IgD-negative memory B cell (primary cell): ENCODE results near the gene EVPL. TPM values are rescaled to one million over a fixed set of nuclear protein-coding genes. Genes with fewer than 3 reads are reported as not detected.
A peak's percentile ranks its signal among the peaks of the same experiment; 100 is the strongest.

ENCODE experiments used
- H3K27ac Mint-ChIP-seq, 3 donors: one replicate each; pipeline ENCODE4 v1.8.0; 2020 to 2022; ENCODE audit warnings: mild to moderate bottlenecking in 3 of 3, mixed read lengths in 3 of 3, moderate library complexity in 1 of 3
- H3K27me3 Mint-ChIP-seq: one replicate; pipeline ENCODE4 v1.8.0; 2021; ENCODE audit warnings: mixed read lengths
- H3K36me3 Mint-ChIP-seq: one replicate; pipeline ENCODE4 v1.8.0; 2020; ENCODE audit warnings: mild to moderate bottlenecking, mixed read lengths
- H3K4me1 Mint-ChIP-seq, 3 donors: one replicate each; pipeline ENCODE4 v1.8.0; 2020 to 2022; ENCODE audit warnings: mixed read lengths in 3 of 3, mild to moderate bottlenecking in 1 of 3
- H3K4me3 Mint-ChIP-seq, 4 donors: one replicate each; pipeline ENCODE4 v1.8.0; 2020 to 2022; ENCODE audit warnings: mild to moderate bottlenecking in 4 of 4, mixed read lengths in 4 of 4, moderate library complexity in 3 of 4
- H3K9me3 Mint-ChIP-seq, 3 donors: one replicate each; pipeline ENCODE4 v1.8.0; 2020 to 2021; ENCODE audit warnings: mixed read lengths in 3 of 3, mild to moderate bottlenecking in 1 of 3
- polyA plus RNA-seq: library from polyadenylated mRNA; unstranded; fragments of 300-500 nt; fragmentation: Illumina TruSeq; gene quantifications from one replicate; pipeline ENCODE4 v1.2.3, GENCODE V29; 2021

Gene EVPL
- polyA plus RNA-seq, 1 donor from 2014 or later = not detected

DNA sequence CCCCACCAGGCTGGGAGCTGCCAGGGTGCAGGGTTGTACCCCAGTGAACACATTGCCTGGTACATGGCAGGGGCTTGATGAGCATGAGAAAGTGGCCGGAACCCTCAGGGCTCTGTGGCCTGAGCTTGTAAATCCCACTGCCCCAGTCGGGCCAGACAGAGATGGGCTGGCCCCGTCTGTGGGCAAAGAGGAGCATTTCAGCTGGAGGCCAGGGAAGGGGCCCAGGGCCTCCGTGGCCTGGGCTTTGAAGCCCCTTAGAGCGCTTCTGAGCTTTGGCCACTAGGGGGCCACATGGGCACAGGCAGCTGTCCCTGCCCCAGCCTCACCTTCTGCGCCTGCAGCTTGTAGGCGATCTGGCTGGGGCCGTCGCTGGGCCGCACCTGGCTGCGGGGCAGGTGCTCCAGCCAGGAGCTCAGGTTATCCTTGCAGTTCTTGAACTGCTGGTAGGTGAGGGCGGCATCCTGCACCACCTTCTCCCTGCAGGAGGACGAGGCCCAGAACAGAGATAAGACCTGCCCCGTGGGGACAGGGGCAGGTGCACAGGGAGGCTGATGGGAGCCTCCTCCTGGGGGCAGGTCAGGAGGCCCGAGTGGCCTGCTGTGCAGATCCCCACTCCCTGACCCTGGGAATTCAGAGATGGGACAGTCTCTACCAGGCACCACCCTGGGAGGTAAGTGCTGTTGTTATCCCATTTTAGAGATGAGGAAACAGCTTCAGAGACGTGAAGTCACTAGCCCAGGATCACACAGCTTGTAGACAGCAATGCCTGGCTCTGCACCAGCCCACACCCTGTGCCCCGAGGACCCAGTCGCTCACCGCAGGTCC lies 12.8 kb downstream of the EVPL start:
- Mint-ChIP-seq H3K27me3 (no peaks in the 10 kb centered on the region), H3K4me1 (peaks cover 0 to 6% (median 2%) of the 10 kb centered on the region in 3 donors), H3K4me3 (no peak overlapping the region), H3K9me3 (no peaks in the 10 kb centered on the region), H3K27ac (no peak overlapping the region), H3K36me3 (no peaks in the 10 kb centered on the region)

DNA sequence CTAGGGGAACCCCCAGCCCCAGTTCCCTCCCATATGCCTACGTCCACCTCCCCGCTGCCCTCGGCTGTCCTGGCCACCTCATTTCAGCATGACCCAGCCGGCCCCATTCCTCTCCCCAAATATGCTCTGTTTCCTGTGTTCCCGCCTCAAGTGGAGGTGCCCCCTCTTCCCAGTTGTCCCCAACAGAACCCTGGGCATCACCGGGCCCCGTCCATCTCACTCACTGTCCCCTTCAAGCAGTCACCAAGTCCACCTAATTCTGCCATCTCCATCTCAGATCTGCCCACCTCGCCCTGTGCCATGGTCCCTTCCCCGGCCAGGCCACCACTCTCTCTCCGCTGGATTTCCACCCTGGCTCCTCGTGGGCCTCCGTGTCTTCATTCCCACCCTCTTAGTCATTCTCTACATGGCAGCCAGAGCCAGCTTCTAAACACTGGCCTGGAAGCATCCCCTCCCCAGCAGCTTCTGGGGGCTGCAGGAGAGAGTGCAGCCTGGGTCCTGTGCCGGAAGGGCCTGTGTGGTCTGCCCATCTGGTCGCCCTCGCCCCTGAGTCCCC lies 13.7 kb downstream of the EVPL start:
- Mint-ChIP-seq H3K27me3 (no peaks in the 10 kb centered on the region), H3K4me3 (no peak overlapping the region), H3K4me1 (peaks cover 0 to 6% (median 2%) of the 10 kb centered on the region in 3 donors)

DNA sequence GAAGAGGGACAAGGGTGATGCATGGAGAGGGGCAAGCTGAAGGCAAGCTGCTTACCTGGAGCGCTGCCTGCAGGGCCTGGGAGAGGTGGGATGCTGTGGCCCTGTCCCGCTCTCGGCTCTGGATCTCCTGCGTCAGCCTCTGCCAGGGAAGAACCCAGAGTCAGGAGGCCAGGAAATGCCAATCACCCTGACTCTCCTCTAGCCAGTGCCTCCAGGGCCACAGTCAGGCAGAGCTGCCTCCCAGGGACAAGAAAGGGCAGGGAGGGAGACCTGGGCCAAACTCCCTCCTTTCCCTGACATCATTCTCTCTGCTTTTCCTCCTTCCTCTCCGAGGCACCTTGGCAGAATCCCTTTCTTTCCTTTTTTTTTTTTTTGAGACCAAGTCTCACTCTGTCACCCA lies 15.2 kb downstream of the EVPL start:
- Mint-ChIP-seq H3K9me3 (no peaks in the 10 kb centered on the region), H3K36me3 (no peaks in the 10 kb centered on the region)

More for the DNA sequence above, 13.7 kb downstream of the EVPL start:
- Mint-ChIP-seq H3K36me3 (no peaks in the 10 kb centered on the region), H3K27ac (no peak overlapping the region), H3K9me3 (no peaks in the 10 kb centered on the region)

DNA sequence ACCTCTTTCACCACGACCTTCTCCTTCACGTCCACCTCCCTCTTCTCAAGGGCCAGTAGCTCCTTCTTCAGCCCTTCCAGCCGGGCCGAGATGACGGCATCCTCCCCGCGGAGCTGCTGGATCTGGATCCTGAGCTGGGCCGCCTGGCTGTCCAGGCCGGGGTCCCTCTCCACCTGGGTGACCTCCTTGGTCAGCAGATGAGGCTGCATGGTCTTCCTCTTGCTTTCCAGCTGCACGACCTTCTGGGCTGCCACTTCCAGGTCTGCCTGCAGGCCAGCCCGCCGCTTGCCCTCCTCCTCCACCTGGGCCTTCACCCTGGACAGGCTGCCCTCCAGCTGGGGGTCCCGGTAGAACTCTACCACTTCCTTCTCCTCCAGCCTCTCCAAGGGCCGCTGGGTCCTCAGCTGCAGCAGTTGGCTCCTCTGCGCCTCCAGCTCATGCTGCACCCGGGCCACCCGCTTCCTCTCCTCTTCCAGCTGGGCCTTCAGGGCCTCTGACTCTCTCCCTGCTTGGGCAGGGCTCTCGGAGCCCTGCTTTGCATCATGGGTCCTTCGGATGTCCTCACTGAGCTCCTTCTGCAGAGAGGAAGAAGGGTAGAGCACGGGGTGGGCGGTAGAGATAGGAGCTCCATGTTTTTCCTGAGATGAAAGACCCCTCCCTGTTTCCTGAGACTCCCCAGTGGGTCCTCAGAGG lies 17.0 kb downstream of the EVPL start:
- no peaks in the 10 kb centered on the region for H3K36me3 Mint-ChIP-seq
- H3K27ac Mint-ChIP-seq = peak overlapping the region in 1 of 3 donors; percentile 71
- H3K27me3 Mint-ChIP-seq = no peaks in the 10 kb centered on the region
- H3K4me3 Mint-ChIP-seq = no peak overlapping the region
- no peaks in the 10 kb centered on the region for H3K9me3 Mint-ChIP-seq
- peaks cover 5 to 8% (median 5%) of the 10 kb centered on the region in 3 donors for H3K4me1 Mint-ChIP-seq

More for the DNA sequence above, 15.2 kb downstream of the EVPL start:
- no peak overlapping the region for H3K27ac Mint-ChIP-seq
- no peaks in the 10 kb centered on the region for H3K27me3 Mint-ChIP-seq
- peaks cover 0 to 6% (median 2%) of the 10 kb centered on the region in 3 donors for H3K4me1 Mint-ChIP-seq
- H3K4me3 Mint-ChIP-seq = no peak overlapping the region

DNA sequence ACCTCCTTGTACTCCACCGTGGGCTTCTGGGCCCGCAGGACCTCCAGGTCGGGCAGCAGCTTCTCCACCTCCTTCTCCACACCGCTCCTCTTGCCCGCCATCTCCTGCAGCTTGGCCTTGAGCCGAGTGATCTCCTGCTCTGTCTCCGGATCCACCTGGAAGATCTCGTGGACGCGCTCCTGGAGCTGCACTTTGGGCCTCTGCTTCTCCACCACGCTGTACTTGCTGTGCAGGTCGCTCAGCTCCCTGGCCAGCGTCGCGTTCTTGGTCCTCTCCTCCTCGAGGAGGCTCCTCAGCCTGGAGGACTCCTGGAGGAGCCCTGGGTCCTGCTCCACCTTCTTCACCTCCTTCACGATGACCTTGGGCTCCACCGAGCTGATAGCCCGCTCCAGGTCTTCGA lies 17.7 kb downstream of the EVPL start:
- H3K27ac Mint-ChIP-seq = no peak overlapping the region

DNA sequence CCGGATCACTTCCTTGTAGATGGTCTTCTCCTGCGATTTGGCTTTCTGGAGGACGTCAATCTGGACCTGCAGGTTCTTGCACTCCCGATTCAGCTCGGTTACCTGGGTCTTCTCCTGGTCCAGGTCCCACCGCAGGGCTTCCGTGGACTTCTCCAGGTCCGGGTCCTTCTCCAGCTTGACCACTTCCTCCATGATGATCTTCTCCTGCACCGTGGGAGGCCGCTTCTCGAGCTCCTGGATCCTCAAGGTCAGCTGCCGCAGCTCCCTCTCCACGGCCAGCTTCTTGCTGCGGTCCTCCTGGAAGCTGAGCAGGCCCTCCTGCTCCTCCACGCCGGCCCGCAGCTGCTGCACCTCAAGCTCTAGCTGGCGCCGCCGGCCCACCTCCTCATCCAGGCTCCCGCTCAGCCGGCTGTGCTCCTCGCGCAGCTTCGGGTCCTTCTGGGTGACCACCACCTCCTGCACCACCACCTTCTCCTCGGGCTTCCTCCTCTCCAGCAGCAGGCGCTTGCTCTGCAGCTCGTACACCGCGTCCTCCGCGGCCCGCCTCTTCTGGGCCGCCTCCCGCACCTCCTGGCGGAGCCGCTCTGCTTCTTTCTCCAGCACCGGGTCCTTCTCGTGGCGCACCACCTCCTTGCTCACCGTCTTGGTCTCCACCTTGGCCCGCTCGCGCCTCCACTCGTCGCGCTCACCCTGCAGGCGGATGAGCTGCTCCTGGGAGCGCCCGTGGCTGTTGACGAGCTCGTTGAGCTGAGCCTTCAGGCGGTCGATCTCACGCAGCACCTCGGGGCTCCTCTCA lies 18.3 kb downstream of the EVPL start:
- H3K27ac Mint-ChIP-seq = no peak overlapping the region

More for the DNA sequence above, 17.7 kb downstream of the EVPL start:
- H3K4me3 Mint-ChIP-seq = no peak overlapping the region
- no peaks in the 10 kb centered on the region for H3K9me3 Mint-ChIP-seq
- no peaks in the 10 kb centered on the region for H3K36me3 Mint-ChIP-seq
- no peaks in the 10 kb centered on the region for H3K27me3 Mint-ChIP-seq
- H3K4me1 Mint-ChIP-seq = peaks cover 5 to 8% (median 5%) of the 10 kb centered on the region in 3 donors

DNA sequence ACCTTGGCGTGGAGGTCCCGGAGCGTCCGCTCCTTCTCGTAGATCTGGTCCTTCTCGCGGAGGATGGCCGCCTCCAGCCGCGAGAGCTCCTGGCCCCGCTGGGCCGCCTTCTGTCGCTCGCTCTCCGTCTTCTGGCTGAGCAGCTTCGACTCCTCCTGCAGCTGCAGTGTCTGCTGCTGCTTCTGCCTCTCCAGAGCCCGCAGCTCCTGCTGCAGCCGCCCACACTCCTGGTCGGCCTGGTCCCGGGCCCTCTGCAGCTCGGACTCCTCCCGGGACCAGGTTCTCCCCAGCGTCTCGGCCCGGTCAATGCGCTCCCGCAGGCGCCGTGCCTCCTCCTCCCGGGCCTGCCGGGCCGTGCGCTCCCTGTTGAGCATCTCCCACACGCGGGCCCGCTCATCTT lies 18.9 kb downstream of the EVPL start:
- Mint-ChIP-seq H3K27me3 (no peaks in the 10 kb centered on the region), H3K9me3 (no peaks in the 10 kb centered on the region), H3K36me3 (peaks cover 2% of the 10 kb centered on the region), H3K4me1 (peaks cover 2 to 5% (median 3%) of the 10 kb centered on the region in 3 donors), H3K27ac (no peak overlapping the region), H3K4me3 (no peak overlapping the region)

More for the DNA sequence above, 18.3 kb downstream of the EVPL start:
- Mint-ChIP-seq H3K9me3 (no peaks in the 10 kb centered on the region), H3K27me3 (no peaks in the 10 kb centered on the region), H3K36me3 (peaks cover 2% of the 10 kb centered on the region), H3K4me3 (no peak overlapping the region), H3K4me1 (peaks cover 2 to 5% (median 3%) of the 10 kb centered on the region in 3 donors)

DNA sequence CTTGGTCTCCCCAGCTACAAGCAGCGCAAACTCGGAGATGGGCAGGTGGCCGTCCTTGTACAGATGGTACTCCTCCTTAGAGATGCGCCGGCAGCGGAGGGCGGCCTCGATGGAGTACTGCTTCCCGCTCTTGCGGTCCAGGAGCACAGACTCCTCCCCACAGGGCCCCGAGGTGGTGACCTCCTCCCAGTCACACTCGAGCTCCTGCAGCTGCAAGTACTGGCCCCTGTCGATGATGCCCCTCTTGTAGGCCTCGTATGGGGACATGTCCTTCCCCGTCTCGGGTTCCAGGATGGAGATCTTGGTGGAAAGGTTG lies 19.3 kb downstream of the EVPL start:
- H3K4me3 Mint-ChIP-seq = no peak overlapping the region
- H3K4me1 Mint-ChIP-seq = peaks cover 2 to 5% (median 3%) of the 10 kb centered on the region in 3 donors
- no peak overlapping the region for H3K27ac Mint-ChIP-seq
- no peaks in the 10 kb centered on the region for H3K9me3 Mint-ChIP-seq
- H3K27me3 Mint-ChIP-seq = no peaks in the 10 kb centered on the region
- H3K36me3 Mint-ChIP-seq = peaks cover 2% of the 10 kb centered on the region

DNA sequence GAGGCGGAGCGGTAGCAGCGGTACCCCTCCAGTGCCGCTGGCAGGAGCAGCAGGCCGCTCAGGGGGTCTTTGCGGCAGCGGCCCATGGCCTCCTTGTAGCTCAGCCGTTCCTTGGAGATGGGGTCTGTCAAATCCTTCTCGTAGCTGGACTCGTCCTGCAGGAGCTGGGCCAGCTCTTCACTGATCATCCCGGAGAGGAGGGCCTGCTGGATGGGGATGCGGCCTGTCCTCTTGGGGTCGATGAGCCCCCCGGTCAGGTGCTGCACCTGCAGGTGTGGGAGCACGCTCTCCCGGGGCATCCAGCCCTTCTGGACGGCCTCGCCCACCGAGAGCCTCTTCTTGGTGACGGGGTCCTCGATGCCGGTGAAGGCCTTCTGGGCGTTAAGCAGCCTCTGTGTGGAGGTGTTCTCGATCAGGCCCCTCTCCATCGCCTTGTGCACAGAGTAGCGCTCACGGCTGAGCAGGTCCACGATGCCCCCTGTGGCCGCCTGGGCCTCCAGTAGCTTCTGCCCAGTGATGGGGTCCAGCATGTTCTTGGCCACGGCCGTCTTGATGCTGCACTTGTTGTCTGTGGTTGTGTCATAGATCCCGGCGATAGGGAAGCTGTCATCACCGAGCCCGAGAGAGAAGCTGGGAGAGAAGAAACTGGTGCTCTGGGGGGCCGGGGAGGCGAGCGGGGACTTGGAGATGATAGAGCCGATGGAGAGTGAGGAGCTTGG lies 19.8 kb downstream of the EVPL start:
- Mint-ChIP-seq H3K4me3 (no peak overlapping the region), H3K4me1 (peaks cover 2 to 5% (median 3%) of the 10 kb centered on the region in 3 donors), H3K36me3 (peaks cover 2% of the 10 kb centered on the region)

DNA sequence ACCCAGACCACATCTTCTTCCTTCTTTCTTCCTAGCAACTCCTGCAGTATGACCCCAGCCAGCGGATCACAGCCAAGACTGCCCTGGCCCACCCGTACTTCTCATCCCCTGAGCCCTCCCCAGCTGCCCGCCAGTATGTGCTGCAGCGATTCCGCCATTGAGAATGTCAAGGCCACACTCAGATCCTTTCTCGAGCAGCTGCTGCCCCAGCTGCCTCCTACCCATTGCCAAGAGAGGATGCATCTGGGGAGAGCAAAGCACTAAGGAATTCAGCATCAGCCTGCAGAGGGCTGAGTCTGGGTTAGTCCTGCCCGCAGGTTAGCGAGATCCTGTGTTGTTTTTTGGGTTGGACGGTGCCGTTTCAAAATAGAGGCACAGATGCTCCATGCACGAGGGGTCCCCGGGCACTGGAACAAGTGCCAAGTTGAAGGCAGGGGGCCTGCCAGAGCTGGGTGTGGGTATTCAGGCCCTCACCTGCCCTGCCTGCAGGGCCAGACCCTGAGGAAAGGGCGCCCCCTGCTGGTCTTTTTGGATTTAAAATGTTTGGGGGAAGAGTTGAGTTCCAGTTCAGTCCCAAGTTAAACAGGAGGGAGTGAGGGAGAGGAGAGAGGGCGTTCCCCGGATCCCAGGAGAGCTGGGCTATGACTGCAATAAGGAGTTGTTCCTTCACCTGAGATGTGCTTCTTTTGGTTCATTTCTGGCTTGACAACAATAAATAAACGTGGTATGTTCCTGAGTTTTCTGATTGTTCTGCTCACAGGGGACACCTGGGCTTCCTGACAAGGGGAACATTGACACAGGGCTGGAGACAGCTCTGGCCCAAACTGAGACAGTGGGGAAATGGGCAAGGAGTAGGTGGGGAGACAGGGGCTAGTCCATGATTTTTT lies 21.6 kb downstream of the EVPL start:
- Mint-ChIP-seq H3K4me1 (peaks cover 2 to 5% (median 3%) of the 10 kb centered on the region in 3 donors), H3K9me3 (no peaks in the 10 kb centered on the region), H3K36me3 (peaks cover 2% of the 10 kb centered on the region), H3K4me3 (peak overlapping the region in 1 of 4 donors; percentile 21), H3K27ac (peak overlapping the region in 2 of 3 donors; percentile 20 to 69), H3K27me3 (no peaks in the 10 kb centered on the region)

More for the DNA sequence above, 19.8 kb downstream of the EVPL start:
- H3K9me3 Mint-ChIP-seq = no peaks in the 10 kb centered on the region
- H3K27ac Mint-ChIP-seq = no peak overlapping the region
- H3K27me3 Mint-ChIP-seq = no peaks in the 10 kb centered on the region

DNA sequence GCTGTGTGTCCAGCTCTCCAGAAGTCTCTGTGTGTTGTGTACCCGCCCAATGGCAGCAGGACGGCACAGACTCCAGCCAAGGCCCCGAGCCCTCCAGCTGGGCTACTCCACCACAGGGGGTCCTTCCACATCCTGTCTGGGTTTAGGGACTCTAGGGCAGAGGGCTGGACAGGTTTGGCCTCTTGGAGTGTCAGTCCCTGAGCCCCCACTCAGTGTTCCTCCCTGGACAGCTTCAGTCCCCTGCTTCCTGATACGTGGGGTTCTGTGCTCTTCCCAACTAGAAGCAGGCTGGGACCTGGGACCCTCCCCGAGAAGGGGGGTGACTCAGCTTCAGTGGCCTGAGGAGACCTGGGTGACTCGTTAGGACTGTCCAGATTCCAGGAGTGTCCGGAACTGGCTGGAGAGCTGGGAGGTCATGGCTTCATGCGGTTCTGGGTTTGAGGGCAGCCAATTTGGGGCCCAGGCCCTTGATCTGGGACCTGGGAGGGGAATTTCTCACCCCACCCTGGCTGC lies 22.3 kb downstream of the EVPL start:
- H3K9me3 Mint-ChIP-seq = no peaks in the 10 kb centered on the region
- H3K36me3 Mint-ChIP-seq = peaks cover 2% of the 10 kb centered on the region
- H3K4me3 Mint-ChIP-seq = no peak overlapping the region
- H3K4me1 Mint-ChIP-seq = peaks cover 2 to 5% (median 3%) of the 10 kb centered on the region in 3 donors
- no peaks in the 10 kb centered on the region for H3K27me3 Mint-ChIP-seq
- peak overlapping the region in 1 of 3 donors; percentile 35 for H3K27ac Mint-ChIP-seq

DNA sequence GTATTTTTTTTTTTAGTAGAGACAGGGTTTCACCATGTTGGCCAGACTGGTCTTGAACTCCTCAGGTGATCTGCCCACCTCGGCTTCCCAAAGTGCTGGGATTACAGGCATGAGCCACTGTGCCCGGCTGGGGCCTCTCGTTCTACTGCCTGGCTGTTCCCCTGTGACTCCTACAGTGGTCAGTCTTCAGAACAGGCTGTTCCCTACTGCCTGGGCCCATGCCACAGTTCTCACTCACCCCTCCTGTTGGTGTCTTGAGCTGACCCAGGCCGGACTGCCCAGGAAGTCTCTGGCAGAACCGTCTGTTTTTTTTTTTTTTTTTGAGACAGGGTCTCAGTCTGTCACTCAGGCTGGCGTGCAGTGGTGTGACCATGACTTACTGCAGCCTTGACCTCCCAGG lies 23.2 kb downstream of the EVPL start:
- H3K27ac Mint-ChIP-seq = no peak overlapping the region
- peaks cover 2% of the 10 kb centered on the region for H3K36me3 Mint-ChIP-seq
- no peaks in the 10 kb centered on the region for H3K9me3 Mint-ChIP-seq
- no peak overlapping the region for H3K4me3 Mint-ChIP-seq
- no peaks in the 10 kb centered on the region for H3K27me3 Mint-ChIP-seq
- peaks cover 2 to 5% (median 3%) of the 10 kb centered on the region in 3 donors for H3K4me1 Mint-ChIP-seq

DNA sequence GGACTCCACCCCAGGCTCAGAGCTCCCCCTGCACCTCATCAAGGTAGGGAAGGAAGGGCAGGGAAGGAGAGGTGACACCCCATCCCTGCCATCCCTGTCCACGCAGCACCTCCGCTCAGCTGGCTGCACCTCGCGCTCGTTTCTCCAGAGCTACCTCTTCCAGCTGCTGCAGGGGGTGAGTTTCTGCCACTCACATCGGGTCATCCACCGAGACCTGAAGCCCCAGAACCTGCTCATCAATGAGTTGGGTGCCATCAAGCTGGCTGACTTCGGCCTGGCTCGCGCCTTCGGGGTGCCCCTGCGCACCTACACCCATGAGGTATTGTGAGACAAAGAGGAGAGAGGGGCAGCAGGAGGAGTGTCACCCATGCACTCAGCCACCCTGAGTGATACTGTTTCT lies 25.0 kb downstream of the EVPL start:
- H3K4me1 Mint-ChIP-seq = peaks cover 7 to 11% (median 10%) of the 10 kb centered on the region in 3 donors
- no peaks in the 10 kb centered on the region for H3K9me3 Mint-ChIP-seq
- peaks cover 2% of the 10 kb centered on the region for H3K36me3 Mint-ChIP-seq
- H3K27ac Mint-ChIP-seq = no peak overlapping the region
- H3K27me3 Mint-ChIP-seq = no peaks in the 10 kb centered on the region
- no peak overlapping the region for H3K4me3 Mint-ChIP-seq
